Glutamatergic neuron (in vitro differentiated cells): ENCODE results near the gene CDH11. TPM values are rescaled to one million over a fixed set of nuclear protein-coding genes. Genes with fewer than 3 reads are reported as not detected.

ENCODE experiments used
- DNase-seq: peaks from one replicate; pipeline ENCODE4 v3.0.0; 2022
- H3K27ac Mint-ChIP-seq: one replicate; pipeline ENCODE4 v1.8.0; 2020; ENCODE audit warnings: mild to moderate bottlenecking, mixed read lengths, inconsistent platforms; ENCODE audit not compliant: unreplicated experiment
- H3K27me3 Mint-ChIP-seq: one replicate; pipeline ENCODE4 v1.8.0; 2020; ENCODE audit warnings: mild to moderate bottlenecking, moderate library complexity, mixed read lengths, inconsistent platforms; ENCODE audit not compliant: unreplicated experiment
- H3K36me3 Mint-ChIP-seq: one replicate; pipeline ENCODE4 v1.8.0; 2020; ENCODE audit warnings: mild to moderate bottlenecking, mixed read lengths, inconsistent platforms; ENCODE audit not compliant: unreplicated experiment
- H3K4me1 Mint-ChIP-seq: one replicate; pipeline ENCODE4 v1.8.0; 2020; ENCODE audit warnings: mild to moderate bottlenecking, low read depth, mixed read lengths, inconsistent platforms; ENCODE audit not compliant: unreplicated experiment
- H3K4me3 Mint-ChIP-seq: one replicate; pipeline ENCODE4 v1.8.0; 2020; ENCODE audit warnings: mild to moderate bottlenecking, mixed read lengths, inconsistent platforms; ENCODE audit not compliant: unreplicated experiment
- H3K9me3 Mint-ChIP-seq: one replicate; pipeline ENCODE4 v1.8.0; 2020; ENCODE audit warnings: mild to moderate bottlenecking, moderate library complexity, mixed read lengths, inconsistent platforms; ENCODE audit not compliant: unreplicated experiment
- CTCF ChIP-seq: fragments of 200-600 bp; sonication (generic); IDR thresholded peaks from one replicate; pipeline ENCODE4 v1.5.0; 2021; ENCODE audit not compliant: partially characterized antibody, unreplicated experiment
- total RNA-seq: library from RNA; stranded (reverse); fragmentation: NEBNext Ultra II Directional; extraction: Animal tissue kit (Norgen Biotek cat#: 25700); gene quantifications from one replicate; pipeline ENCODE4 v1.2.1, GENCODE V29; 2021; ENCODE audit not compliant: unreplicated experiment

Gene CDH11
- total RNA-seq, 1 donor from 2014 or later: 2.6 TPM

- Mint-ChIP-seq H3K4me3 (no peak overlapping the region), H3K4me1 (peaks cover 2% of the 10 kb centered on the region), H3K36me3 (no peaks in the 10 kb centered on the region), H3K27me3 (peaks cover 2% of the 10 kb centered on the region), H3K27ac (no peak overlapping the region), H3K9me3 (no peaks in the 10 kb centered on the region)
- no peak for TF ChIP-seq CTCF
- no peak for DNase-seq
These were observed 171.1 kb downstream of the CDH11 start for GRCh38 chr16:64950731-64951130.

GRCh38 chr16:64950262-64950661, 171.6 kb downstream of the CDH11 start:
- peaks cover 2% of the 10 kb centered on the region for H3K27me3 Mint-ChIP-seq
- H3K36me3 Mint-ChIP-seq: no peaks in the 10 kb centered on the region
- H3K4me3 Mint-ChIP-seq: no peak overlapping the region
- no peaks in the 10 kb centered on the region for H3K9me3 Mint-ChIP-seq
- H3K4me1 Mint-ChIP-seq: peaks cover 2% of the 10 kb centered on the region
- H3K27ac Mint-ChIP-seq: no peak overlapping the region
- TF ChIP-seq CTCF: no peak
- DNase-seq: no peak

- no peak for DNase-seq
- no peak for TF ChIP-seq CTCF
- Mint-ChIP-seq H3K9me3 (no peaks in the 10 kb centered on the region), H3K36me3 (no peaks in the 10 kb centered on the region), H3K27ac (no peak overlapping the region), H3K4me1 (peaks cover 2% of the 10 kb centered on the region), H3K27me3 (peaks cover 2% of the 10 kb centered on the region), H3K4me3 (no peak overlapping the region)
These were observed 173.8 kb downstream of the CDH11 start for GRCh38 chr16:64948056-64948455.

GRCh38 chr16:64947651-64948050, 174.2 kb downstream of the CDH11 start:
- H3K27me3 Mint-ChIP-seq: peaks cover 2% of the 10 kb centered on the region
- DNase-seq: no peak
- no peak overlapping the region for H3K27ac Mint-ChIP-seq
- no peak overlapping the region for H3K4me3 Mint-ChIP-seq
- H3K36me3 Mint-ChIP-seq: no peaks in the 10 kb centered on the region
- H3K4me1 Mint-ChIP-seq: peaks cover 2% of the 10 kb centered on the region
- TF ChIP-seq CTCF: no peak
- no peaks in the 10 kb centered on the region for H3K9me3 Mint-ChIP-seq

- H3K27ac Mint-ChIP-seq: peak overlapping the region; percentile 83
- DNase-seq: peak; percentile 51
- H3K4me3 Mint-ChIP-seq: no peak overlapping the region
- TF ChIP-seq CTCF: no peak
- peaks cover 8% of the 10 kb centered on the region for H3K4me1 Mint-ChIP-seq
- no peaks in the 10 kb centered on the region for H3K27me3 Mint-ChIP-seq
- no peaks in the 10 kb centered on the region for H3K36me3 Mint-ChIP-seq
- no peaks in the 10 kb centered on the region for H3K9me3 Mint-ChIP-seq
These were observed 188.0 kb downstream of the CDH11 start for GRCh38 chr16:64933885-64934284.
